T-helper 1 cell (primary cell): ENCODE data around the gene HINFP.
"Not testable (repeated sequence)": the region's sequence is repeated elsewhere in the genome, so short reads cannot be mapped to it uniquely, and the experiment has no call there.

Experiments
- DNase-seq, 5 donors: peaks; one replicate each; pipeline ENCODE4 v3.0.0-alpha.2; 2012 to 2020

Gene HINFP

GRCh38 chr11:119117004-119117706 lies 4.2 kb upstream of the HINFP start:
- DNase-seq, result no peak

- DNase-seq, result no peak
Observed at GRCh38 chr11:119118227-119118626, 3.2 kb upstream of the HINFP start.

GRCh38 chr11:119118946-119119345 lies 2.4 kb upstream of the HINFP start:
- no peak for DNase-seq

- no peak for DNase-seq
Observed at GRCh38 chr11:119120639-119121007, 757 bp upstream of the HINFP start.

GRCh38 chr11:119121811-119122124 lies 388 bp downstream of the HINFP start:
- no peak for DNase-seq

GRCh38 chr11:119125821-119126220 lies 4.4 kb downstream of the HINFP start:
- DNase-seq, result no peak

- DNase-seq, result no peak
Observed at GRCh38 chr11:119126675-119127268, 5.4 kb downstream of the HINFP start.

GRCh38 chr11:119130662-119131061 lies 9.3 kb downstream of the HINFP start:
- no peak for DNase-seq

- DNase-seq, result no peak
Observed at GRCh38 chr11:119134389-119134978, 13.1 kb downstream of the HINFP start.

- DNase-seq, result not testable (repeated sequence)
Observed at GRCh38 chr11:119139276-119139675, 17.9 kb downstream of the HINFP start.

GRCh38 chr11:119144825-119145486 lies 23.6 kb downstream of the HINFP start:
- peak in 1 of 5 donors; percentile 23 for DNase-seq

GRCh38 chr11:119145551-119145950 lies 24.2 kb downstream of the HINFP start:
- no peak for DNase-seq

GRCh38 chr11:119147604-119148333 lies 26.4 kb downstream of the HINFP start:
- DNase-seq, result no peak

GRCh38 chr11:119148720-119149017 lies 27.3 kb downstream of the HINFP start:
- DNase-seq, result no peak

- DNase-seq, result peak in 2 of 5 donors; percentile 13 to 21
Observed at GRCh38 chr11:119149018-119149785, 27.8 kb downstream of the HINFP start, which contains the start of gene ABCG4. TSS of gene ABCG4 (plus strand) at chr11:119149052. CDS start at chr11:119149966, 914 bp downstream.

GRCh38 chr11:119149786-119150275 lies 28.5 kb downstream of the HINFP start:
- no peak for DNase-seq

GRCh38 chr11:119152043-119152442 lies 30.7 kb downstream of the HINFP start:
- no peak for DNase-seq

GRCh38 chr11:119152604-119153003 lies 31.2 kb downstream of the HINFP start:
- DNase-seq, result no peak

- DNase-seq, result no peak
Observed at GRCh38 chr11:119153049-119153818, 31.9 kb downstream of the HINFP start.

- no peak for DNase-seq
Observed at GRCh38 chr11:119154178-119154577, 32.8 kb downstream of the HINFP start.

GRCh38 chr11:119155733-119156492 lies 34.5 kb downstream of the HINFP start:
- DNase-seq, result no peak
